Mammary epithelial cell (primary cell): ENCODE data around the gene B4GALNT4.

Experiments used
- CTCF ChIP-seq, 2 donors: IDR thresholded peaks in 1 of 2; conservative IDR thresholded peaks in 1 of 2; 2 replicates each; pipeline ENCODE4 v1.5.1; 2011 to 2012; ENCODE audit warnings: inconsistent platforms in 2 of 2, low read length in 2 of 2, mild to moderate bottlenecking in 2 of 2, control low read depth in 1 of 2, low read depth in 1 of 2; ENCODE audit not compliant: insufficient read depth in 1 of 2; ENCODE audit errors: extremely low read depth in 1 of 2
- EZH2 ChIP-seq: IDR thresholded peaks from 2 replicates; pipeline ENCODE4 v1.6.1; 2012; ENCODE audit warnings: low read length, inconsistent platforms, borderline replicate concordance

- no peak for TF ChIP-seq CTCF (conservative IDR thresholded peaks at IDR 0.05 in 1 of 2, IDR thresholded peaks at IDR 0.05 in 1 of 2; ENCODE audit: extremely low read depth in 1 of 2, insufficient read depth in 1 of 2, low read depth in 1 of 2, low read length in 2 of 2)
- TF ChIP-seq EZH2, result no peak
These were observed 56.0 kb downstream of the B4GALNT4 start for GRCh38 chr11:425301-425700.
